K562 (cell line): Measurements from ENCODE around the gene THAP4. TPM values are rescaled to one million over a fixed set of nuclear protein-coding genes. Genes with fewer than 3 reads are reported as not detected.

Experiments used
- ATAC-seq: fragments of 200-7000 bp; cut with Tn5 transposase; 3 replicates; pipeline ENCODE4 v1.9.1; 2020; ENCODE audit warnings: moderate library complexity
- BruUV-seq: library from RNA; stranded (reverse); fragments of 400-500 nt; replicated peaks from 2 replicates; lab custom pipeline; 2021; lab: Mats Ljungman, UMichigan
- CTCF ChIA-PET: fragments of 300-600 bp; formaldehyde crosslinking; extraction: SDS; loops from one replicate; lab custom pipeline; 2021; ENCODE audit warnings: low intra/inter-chr PET ratio; lab: Yijun Ruan, JAX
- POLR2A ChIA-PET: fragments of 300-600, 350-650 bp; sonication (Branson Sonifier 250); formaldehyde crosslinking; extraction: SDS; loops from one replicate; lab custom pipeline; 2021; ENCODE audit warnings: antibody characterized with exemption, inconsistent platforms; lab: Yijun Ruan, JAX
- DNase-seq, 4 experiments: peaks; one replicate each; pipeline versions ENCODE4 v3.0.0 to v3.0.0-alpha.2; 2011 to 2018; ENCODE audit warnings: low spot score in 3 of 4, mixed read lengths in 3 of 4; ENCODE audit errors: extremely low read depth in 1 of 4
- FAIRE-seq: peaks from 2 replicates; lab custom pipeline; 2011; peaks lifted over from hg19 to GRCh38; lab: Jason Lieb, UNC
- H2AFZ ChIP-seq: 2 replicates; pipeline ENCODE4 v1.6.0; 2011; ENCODE audit warnings: low read depth, low read length, control low read depth, inconsistent platforms
- H3K27ac ChIP-seq: fragments of 200-600 bp; 3 replicates; pipeline ENCODE4 v1.8.0; 2011; ENCODE audit warnings: low read depth, mild to moderate bottlenecking, control low read depth, inconsistent platforms, low read length, moderate library complexity, mixed read lengths; ENCODE audit errors: extremely low read depth
- H3K27me3 ChIP-seq, 2 experiments: fragments of 300-600 bp in 1 of 2; 2 replicates in 1 of 2; 3 replicates in 1 of 2; pipeline versions ENCODE4 v1.6.0 to v1.8.0; 2011; ENCODE audit warnings: inconsistent platforms in 2 of 2, low read length in 2 of 2, mild to moderate bottlenecking in 1 of 2, mixed read lengths in 1 of 2, moderate library complexity in 1 of 2; ENCODE audit not compliant: control insufficient read depth in 2 of 2, insufficient read depth in 2 of 2
- H3K36me3 ChIP-seq: fragments of 300-600 bp; 3 replicates; pipeline ENCODE4 v1.8.0; 2011; ENCODE audit warnings: mild to moderate bottlenecking, low read length, inconsistent platforms; ENCODE audit not compliant: control insufficient read depth, insufficient read depth
- H3K4me1 ChIP-seq, 2 experiments: fragments of 200-600 bp in 1 of 2; replicated peaks in 1 of 2; 2 replicates in 1 of 2; 3 replicates in 1 of 2; pipeline versions ENCODE4 v1.5.1 to v1.8.0; 2011; ENCODE audit warnings: inconsistent platforms in 2 of 2, low read length in 2 of 2, mild to moderate bottlenecking in 1 of 2, mixed read lengths in 1 of 2, moderate library complexity in 1 of 2; ENCODE audit not compliant: control insufficient read depth in 2 of 2, insufficient read depth in 2 of 2
- H3K4me2 ChIP-seq: 2 replicates; pipeline ENCODE4 v1.6.1; 2011; ENCODE audit warnings: low read length, control low read depth, inconsistent platforms, mixed read lengths; ENCODE audit not compliant: insufficient read depth
- H3K4me3 ChIP-seq: fragments of 200-600 bp; sonication (generic), shearing (Covaris generic); 2 replicates; pipeline ENCODE4 v1.5.1; 2016; ENCODE audit warnings: control low read depth, inconsistent platforms
- H3K79me2 ChIP-seq: fragments of 200-600 bp; 3 replicates; pipeline ENCODE4 v1.8.0; 2011; ENCODE audit warnings: low read length, inconsistent platforms; ENCODE audit not compliant: control insufficient read depth, insufficient read depth
- H3K9ac ChIP-seq, 2 experiments: 2 replicates each; pipeline versions ENCODE4 v1.6.0 to v1.6.1; 2011; ENCODE audit warnings: low read depth in 2 of 2, low read length in 2 of 2, control low read depth in 1 of 2, inconsistent platforms in 1 of 2, mild to moderate bottlenecking in 1 of 2, mixed read lengths in 1 of 2; ENCODE audit not compliant: insufficient read depth in 1 of 2
- H3K9me1 ChIP-seq: one replicate; pipeline ENCODE4 v1.6.0; 2011; ENCODE audit warnings: inconsistent platforms, mild to moderate bottlenecking, low read length, moderate library complexity; ENCODE audit not compliant: control insufficient read depth, insufficient read depth
- H3K9me3 ChIP-seq: replicated peaks from 2 replicates; pipeline ENCODE4 v1.5.1; 2011; ENCODE audit warnings: low read depth, low read length, inconsistent platforms; ENCODE audit not compliant: control insufficient read depth, insufficient read depth
- H4K20me1 ChIP-seq: replicated peaks from 2 replicates; pipeline ENCODE4 v1.6.1; 2011; ENCODE audit warnings: low read length, inconsistent platforms, mixed read lengths; ENCODE audit not compliant: control insufficient read depth, insufficient read depth
- ARID2 ChIP-seq: fragments of 450-650 bp; IDR thresholded peaks from 2 replicates; pipeline ENCODE4 v1.6.1; 2017; ENCODE audit warnings: antibody characterized with exemption, mild to moderate bottlenecking
- HMG20B ChIP-seq: fragments of 250-450 bp; sonication (Bioruptor Pico); IDR thresholded peaks from 2 replicates; pipeline ENCODE4 v1.5.0; 2021; ENCODE audit warnings: mild to moderate bottlenecking
- HSF4 ChIP-seq: fragments of 250-450 bp; sonication (Bioruptor Pico); IDR thresholded peaks from 2 replicates; pipeline ENCODE4 v2.1.2; 2022; ENCODE audit warnings: mild to moderate bottlenecking, moderate library complexity, borderline replicate concordance
- MTA3 ChIP-seq: fragments of 450-650 bp; formaldehyde crosslinking; IDR thresholded peaks from 2 replicates; pipeline ENCODE4 v1.6.1; 2017; ENCODE audit warnings: mild to moderate bottlenecking, borderline replicate concordance
- NR1H2 ChIP-seq: sonication (generic); formaldehyde crosslinking; IDR thresholded peaks from 2 replicates; pipeline ENCODE4 v1.4.0; 2020; ENCODE audit warnings: mild to moderate bottlenecking, missing genetic modification reagents
- RB1 ChIP-seq: fragments of 450-650 bp; IDR thresholded peaks from 2 replicates; pipeline ENCODE4 v1.6.1; 2017; ENCODE audit warnings: low read depth, mild to moderate bottlenecking
- STAG1 ChIP-seq: sonication (generic); formaldehyde crosslinking; IDR thresholded peaks from 2 replicates; pipeline ENCODE4 v1.5.0; 2020; ENCODE audit warnings: missing genetic modification reagents, borderline replicate concordance
- XRCC3 ChIP-seq: fragments of 450-650 bp; IDR thresholded peaks from 2 replicates; pipeline ENCODE4 v1.6.1; 2017; ENCODE audit warnings: mild to moderate bottlenecking, moderate library complexity
- ZNF384 ChIP-seq: IDR thresholded peaks from 2 replicates; pipeline ENCODE4 v1.6.1; 2012; ENCODE audit warnings: low read depth, low read length, improper control_type of control experiment
- ZNF75A ChIP-seq: fragments of 450-650 bp; formaldehyde crosslinking; IDR thresholded peaks from 2 replicates; pipeline ENCODE4 v1.4.0; 2020; ENCODE audit warnings: mild to moderate bottlenecking
- WGBS: fragments of 100-300 bp; shearing (Covaris generic); methylation state at CpG from one replicate; pipeline ENCODE4 v1.1.6; 2016; ENCODE audit warnings: low coverage, mixed read lengths; ENCODE audit not compliant: insufficient coverage; ENCODE audit errors: missing lambda C conversion rate; 5-methylcytosine and 5-hydroxymethylcytosine counted together
- in situ Hi-C: fragments of 300-500 bp; cut with MboI; formaldehyde crosslinking; loops from 4 replicates; pipeline ENCODE4 v1.15.0; 2018; ENCODE audit warnings: inconsistent platforms, mixed read lengths
- intact Hi-C: fragments of 100-400 bp; cut with micrococcal nuclease; formaldehyde crosslinking; loops from 2 replicates; pipeline ENCODE4 v1.14.2; 2022
- polyA plus RNA-seq, 8 experiments: library from polyadenylated mRNA; depleted of rRNA in 4 of 8; stranded (reverse) in 5 of 8; unstranded in 3 of 8; fragments of >200 nt; fragmentation: Nextera tagmentation in 2 of 8; fragmentation: Illumina TruSeq in 1 of 8; extraction: Ambion mirVana in 2 of 8; extraction: Trizol in 1 of 8; gene quantifications; 2 replicates each; pipeline versions ENCODE4 v1.2.1 to v1.2.3, GENCODE V29; 2011 to 2014; ENCODE audit warnings: inconsistent platforms in 1 of 8, missing spikeins in 1 of 8
- total RNA-seq, 7 experiments: library from RNA; depleted of rRNA in 6 of 7; stranded (reverse); fragments of >200 nt in 6 of 7; fragmentation: Illumina TruSeq in 2 of 7; extraction: Trizol in 2 of 7; gene quantifications; 2 replicates each; pipeline versions ENCODE4 v1.2.1 to v1.2.3, GENCODE V29; 2011 to 2021; ENCODE audit warnings: low replicate concordance in 1 of 7
- TF ChIP-seq, protein P1 (sequence below): fragments of 450-650 bp; IDR thresholded peaks from 2 replicates; pipeline ENCODE4 v1.6.1; 2016; ENCODE audit warnings: borderline replicate concordance
- TF ChIP-seq, protein P2 (sequence below): fragments of 450-650 bp; conservative IDR thresholded peaks from 2 replicates; pipeline ENCODE4 v1.6.1; 2016; ENCODE audit warnings: missing genetic modification characterization, low read depth, mild to moderate bottlenecking, control low read depth, missing compliant biosample characterization

The THAP4 gene
- total and polyA plus RNA-seq, 9 of the 15 experiments (the other 6 are each of a cell fraction or from before 2014, with no cell fraction given) = 8.6 to 60.9 (median 43.9) TPM

DNA sequence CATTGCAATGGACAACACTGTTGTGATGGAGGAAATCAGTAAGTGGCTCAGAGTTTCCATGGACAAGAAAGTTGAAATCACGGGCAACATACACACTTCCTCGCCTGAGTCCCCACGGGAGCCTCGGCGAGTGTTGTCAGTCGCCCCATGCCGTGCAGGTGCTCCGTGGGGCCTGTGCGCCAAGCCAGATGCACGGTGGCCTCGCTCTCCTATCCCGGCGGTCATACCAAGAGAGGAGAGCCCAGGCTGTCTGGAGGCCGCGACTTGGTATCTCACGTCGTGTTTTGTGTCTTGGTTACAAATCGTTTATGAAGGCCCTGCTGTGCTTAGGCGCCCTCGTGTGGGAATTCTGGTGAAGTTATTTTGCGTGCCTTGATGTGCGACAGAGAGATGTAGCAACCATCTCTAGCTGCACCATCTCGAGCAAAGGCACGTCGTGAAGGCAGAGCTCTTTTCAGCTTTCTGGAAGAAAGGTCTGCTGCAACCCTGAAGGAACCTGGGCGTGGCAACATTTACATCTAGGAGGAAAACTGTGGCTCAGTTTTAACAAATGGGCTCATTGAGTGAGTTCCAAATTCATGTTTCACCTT is 22.3 kb upstream of the THAP4 start (continued):
- TF ChIP-seq RB1 (0 out of 2 replicates have a peak, but pooled peaks have one; percentile 15), HMG20B (CRISPR knock-in tag) (no peak), ARID2 (peak; percentile 62; the same call in 1 of the 2 replicates), STAG1 (CRISPR knock-in tag) (peak; percentile 70; the same call in 1 of the 2 replicates), HSF4 (CRISPR knock-in tag) (no peak)
- TF ChIP-seq, all 486 proteins: peak for 10

DNA sequence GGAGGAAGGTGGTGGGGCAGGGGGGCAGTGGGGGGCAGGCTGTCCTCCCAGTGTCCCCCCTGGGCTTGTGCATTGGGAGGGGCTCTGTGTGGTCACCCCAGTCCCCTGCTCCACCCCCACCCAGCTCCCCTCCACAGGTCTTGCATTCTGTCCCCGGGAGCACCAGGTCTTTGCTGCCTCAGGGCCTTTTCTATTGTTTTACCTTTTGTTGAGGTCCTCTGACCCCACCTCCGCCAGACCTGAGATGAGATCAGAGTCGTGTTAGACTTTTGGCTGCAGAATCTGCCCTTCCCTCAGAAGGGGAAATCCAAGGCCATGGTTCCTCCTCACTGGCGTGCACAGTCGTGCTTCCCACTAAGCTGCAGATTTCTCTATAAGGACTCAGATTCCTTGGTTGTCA is 21.3 kb upstream of the THAP4 start:
- CTCF ChIA-PET = no interaction called here
- intact Hi-C loops = no loop called here
- ATAC-seq (no peak), FAIRE-seq (no peak), DNase-seq (no peak)
- in situ Hi-C loops = no loop called here
- H3K27ac ChIP-seq = no peak overlapping the region
- BruUV-seq = no TSS peak
- peaks cover 48% of the 10 kb centered on the region; the same call in 2 of the 3 replicates for H3K36me3 ChIP-seq
- H3K4me1 ChIP-seq = peaks cover 0 to 3% of the 10 kb centered on the region in 2 experiments; a peak in 1 of 5 replicates
- no peaks in the 10 kb centered on the region for H4K20me1 ChIP-seq
- H3K9ac ChIP-seq = no peak overlapping the region
- H3K27me3 ChIP-seq = no peaks in the 10 kb centered on the region
- no peaks in the 10 kb centered on the region for H3K9me3 ChIP-seq
- no peaks in the 10 kb centered on the region for H3K9me1 ChIP-seq
- no peak overlapping the region for H3K4me2 ChIP-seq
- 91% methylated on average over 5 of the region's 5 CpGs for WGBS
- no peaks in the 10 kb centered on the region for H3K79me2 ChIP-seq
- H2AFZ ChIP-seq = no peak overlapping the region
- POLR2A ChIA-PET = interaction anchor here (0.6 to 1.4 kb wide), 3 partner anchors 11 to 76 kb away, joined by 3 to 7 read pairs (median 3); partner anchors contain the start of gene D2HGDH
- no peak overlapping the region for H3K4me3 ChIP-seq
- TF ChIP-seq, protein P1, sequence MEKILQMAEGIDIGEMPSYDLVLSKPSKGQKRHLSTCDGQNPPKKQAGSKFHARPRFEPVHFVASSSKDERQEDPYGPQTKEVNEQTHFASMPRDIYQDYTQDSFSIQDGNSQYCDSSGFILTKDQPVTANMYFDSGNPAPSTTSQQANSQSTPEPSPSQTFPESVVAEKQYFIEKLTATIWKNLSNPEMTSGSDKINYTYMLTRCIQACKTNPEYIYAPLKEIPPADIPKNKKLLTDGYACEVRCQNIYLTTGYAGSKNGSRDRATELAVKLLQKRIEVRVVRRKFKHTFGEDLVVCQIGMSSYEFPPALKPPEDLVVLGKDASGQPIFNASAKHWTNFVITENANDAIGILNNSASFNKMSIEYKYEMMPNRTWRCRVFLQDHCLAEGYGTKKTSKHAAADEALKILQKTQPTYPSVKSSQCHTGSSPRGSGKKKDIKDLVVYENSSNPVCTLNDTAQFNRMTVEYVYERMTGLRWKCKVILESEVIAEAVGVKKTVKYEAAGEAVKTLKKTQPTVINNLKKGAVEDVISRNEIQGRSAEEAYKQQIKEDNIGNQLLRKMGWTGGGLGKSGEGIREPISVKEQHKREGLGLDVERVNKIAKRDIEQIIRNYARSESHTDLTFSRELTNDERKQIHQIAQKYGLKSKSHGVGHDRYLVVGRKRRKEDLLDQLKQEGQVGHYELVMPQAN = no peak
- TF ChIP-seq ZNF384 (no peak), XRCC3 (no peak), ZNF75A (CRISPR knock-in tag) (no peak), MTA3 (no peak), NR1H2 (CRISPR knock-in tag) (no peak)
- TF ChIP-seq, protein P2, sequence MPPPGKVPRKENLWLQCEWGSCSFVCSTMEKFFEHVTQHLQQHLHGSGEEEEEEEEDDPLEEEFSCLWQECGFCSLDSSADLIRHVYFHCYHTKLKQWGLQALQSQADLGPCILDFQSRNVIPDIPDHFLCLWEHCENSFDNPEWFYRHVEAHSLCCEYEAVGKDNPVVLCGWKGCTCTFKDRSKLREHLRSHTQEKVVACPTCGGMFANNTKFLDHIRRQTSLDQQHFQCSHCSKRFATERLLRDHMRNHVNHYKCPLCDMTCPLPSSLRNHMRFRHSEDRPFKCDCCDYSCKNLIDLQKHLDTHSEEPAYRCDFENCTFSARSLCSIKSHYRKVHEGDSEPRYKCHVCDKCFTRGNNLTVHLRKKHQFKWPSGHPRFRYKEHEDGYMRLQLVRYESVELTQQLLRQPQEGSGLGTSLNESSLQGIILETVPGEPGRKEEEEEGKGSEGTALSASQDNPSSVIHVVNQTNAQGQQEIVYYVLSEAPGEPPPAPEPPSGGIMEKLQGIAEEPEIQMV (tag) = no peak
